HepG2 (cell line): Measurements from ENCODE around the gene MIS18BP1.

Source experiments
- NR2F6 ChIP-seq, 2 experiments: IDR thresholded peaks; 2 replicates each; pipeline ENCODE4 v1.6.1; 2016; ENCODE audit warnings: antibody characterized with exemption in 1 of 2, mild to moderate bottlenecking in 1 of 2
- SP1 ChIP-seq, 2 experiments: fragments of 450-650 bp in 1 of 2; sonication (generic) in 1 of 2; formaldehyde crosslinking in 1 of 2; IDR thresholded peaks; 2 replicates each; pipeline versions ENCODE4 v1.4.0 to v1.6.1; 2016 to 2020; ENCODE audit warnings: missing genetic modification reagents in 1 of 2
- ZNF12 ChIP-seq: sonication (generic); formaldehyde crosslinking; IDR thresholded peaks from 2 replicates; pipeline ENCODE4 v1.5.0; 2020; ENCODE audit warnings: missing genetic modification reagents
- TF ChIP-seq, protein P1 (sequence below): sonication (generic); formaldehyde crosslinking; IDR thresholded peaks from 2 replicates; pipeline ENCODE4 v1.5.0; 2020; ENCODE audit warnings: missing genetic modification reagents
- TF ChIP-seq, protein P2 (sequence below): IDR thresholded peaks from 2 replicates; pipeline ENCODE4 v1.6.1; 2016

DNA sequence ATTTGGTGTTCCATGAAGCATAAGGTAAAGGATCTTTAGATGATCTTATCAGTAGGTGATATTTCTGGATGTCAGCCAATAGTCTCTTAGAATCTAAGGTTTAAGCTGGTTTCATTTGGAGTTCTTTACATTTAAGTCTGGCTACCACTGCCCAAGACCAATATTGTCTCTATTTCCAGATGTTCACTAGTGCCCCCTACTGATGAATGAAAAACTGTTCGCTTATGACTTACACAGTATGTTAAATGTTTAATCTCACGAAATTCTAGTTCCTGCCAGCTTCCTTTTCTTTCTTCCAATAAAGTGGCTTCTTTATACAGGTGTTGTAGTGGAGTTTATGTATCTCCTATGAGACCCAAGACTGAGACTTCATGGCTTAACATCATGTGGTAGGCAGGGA is 31.8 kb upstream of the MIS18BP1 start:
- TF ChIP-seq ZNF12 (CRISPR knock-in tag) (no peak), NR2F6 (IDR thresholded peaks at IDR 0.05) (no peak), NR2F6 (CRISPR knock-in tag; IDR thresholded peaks at IDR 0.05) (no peak), SP1 (IDR thresholded peaks at IDR 0.05) (no peak), SP1 (CRISPR knock-in tag; IDR thresholded peaks at IDR 0.05) (no peak)
- TF ChIP-seq, protein P1, sequence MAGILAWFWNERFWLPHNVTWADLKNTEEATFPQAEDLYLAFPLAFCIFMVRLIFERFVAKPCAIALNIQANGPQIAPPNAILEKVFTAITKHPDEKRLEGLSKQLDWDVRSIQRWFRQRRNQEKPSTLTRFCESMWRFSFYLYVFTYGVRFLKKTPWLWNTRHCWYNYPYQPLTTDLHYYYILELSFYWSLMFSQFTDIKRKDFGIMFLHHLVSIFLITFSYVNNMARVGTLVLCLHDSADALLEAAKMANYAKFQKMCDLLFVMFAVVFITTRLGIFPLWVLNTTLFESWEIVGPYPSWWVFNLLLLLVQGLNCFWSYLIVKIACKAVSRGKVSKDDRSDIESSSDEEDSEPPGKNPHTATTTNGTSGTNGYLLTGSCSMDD = no peak
- TF ChIP-seq, protein P2, sequence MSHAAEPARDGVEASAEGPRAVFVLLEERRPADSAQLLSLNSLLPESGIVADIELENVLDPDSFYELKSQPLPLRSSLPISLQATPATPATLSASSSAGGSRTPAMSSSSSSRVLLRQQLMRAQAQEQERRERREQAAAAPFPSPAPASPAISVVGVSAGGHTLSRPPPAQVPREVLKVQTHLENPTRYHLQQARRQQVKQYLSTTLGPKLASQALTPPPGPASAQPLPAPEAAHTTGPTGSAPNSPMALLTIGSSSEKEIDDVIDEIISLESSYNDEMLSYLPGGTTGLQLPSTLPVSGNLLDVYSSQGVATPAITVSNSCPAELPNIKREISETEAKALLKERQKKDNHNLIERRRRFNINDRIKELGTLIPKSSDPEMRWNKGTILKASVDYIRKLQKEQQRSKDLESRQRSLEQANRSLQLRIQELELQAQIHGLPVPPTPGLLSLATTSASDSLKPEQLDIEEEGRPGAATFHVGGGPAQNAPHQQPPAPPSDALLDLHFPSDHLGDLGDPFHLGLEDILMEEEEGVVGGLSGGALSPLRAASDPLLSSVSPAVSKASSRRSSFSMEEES (CRISPR knock-in tag) = no peak
